MM.1S (cell line): ENCODE measurements around the gene CNIH3.

Experiments
- DNase-seq: peaks from one replicate; pipeline ENCODE4 v3.0.0-alpha.2; 2015
- H2AFZ ChIP-seq: fragments of 300-600 bp; sonication (generic); 2 replicates; pipeline ENCODE4 v1.6.0; 2016; ENCODE audit warnings: antibody characterized with exemption, low read length
- H3F3A ChIP-seq: fragments of 300-600 bp; sonication (generic); 2 replicates; pipeline ENCODE4 v1.6.1; 2016; ENCODE audit warnings: mild to moderate bottlenecking, antibody characterized with exemption, low read length, moderate library complexity, mixed read lengths; ENCODE audit not compliant: insufficient read depth
- H3K27ac ChIP-seq: fragments of 300-600 bp; sonication (generic); 2 replicates; pipeline ENCODE4 v1.5.1; 2016; ENCODE audit warnings: mild to moderate bottlenecking, low read length
- H3K27me3 ChIP-seq: fragments of 300-600 bp; sonication (generic); replicated peaks from 2 replicates; pipeline ENCODE4 v1.6.0; 2016; ENCODE audit warnings: low read length; ENCODE audit not compliant: insufficient read depth
- H3K36me3 ChIP-seq: fragments of 300-600 bp; sonication (generic); replicated peaks from 2 replicates; pipeline ENCODE4 v1.6.1; 2016; ENCODE audit warnings: mild to moderate bottlenecking, low read length, mixed read lengths; ENCODE audit not compliant: insufficient read depth
- H3K4me1 ChIP-seq: fragments of 300-600 bp; sonication (generic); 2 replicates; pipeline ENCODE4 v1.6.1; 2016; ENCODE audit warnings: low read length, mixed read lengths
- H3K4me2 ChIP-seq: fragments of 300-600 bp; sonication (generic); 2 replicates; pipeline ENCODE4 v1.6.0; 2016; ENCODE audit warnings: low read depth, low read length
- H3K4me3 ChIP-seq: fragments of 300-600 bp; sonication (generic); 2 replicates; pipeline ENCODE4 v1.5.1; 2016; ENCODE audit warnings: low read length, mixed read lengths
- H3K79me2 ChIP-seq: fragments of 300-600 bp; sonication (generic); 2 replicates; pipeline ENCODE4 v1.6.1; 2016; ENCODE audit warnings: mixed run types, low read length, mixed read lengths
- H3K9ac ChIP-seq: fragments of 300-600 bp; sonication (generic); 2 replicates; pipeline ENCODE4 v1.6.1; 2016; ENCODE audit warnings: low read length, mixed read lengths
- H3K9me2 ChIP-seq: fragments of 300-600 bp; sonication (generic); replicated peaks from 2 replicates; pipeline ENCODE4 v1.6.1; 2016; ENCODE audit warnings: mild to moderate bottlenecking, low read length, mixed read lengths; ENCODE audit not compliant: insufficient read depth
- H3K9me3 ChIP-seq: fragments of 300-600 bp; sonication (generic); replicated peaks from 2 replicates; pipeline ENCODE4 v1.6.1; 2016; ENCODE audit warnings: mild to moderate bottlenecking, low read length, mixed read lengths; ENCODE audit not compliant: insufficient read depth
- H4K20me1 ChIP-seq: fragments of 300-600 bp; sonication (generic); 2 replicates; pipeline ENCODE4 v1.6.1; 2016; ENCODE audit warnings: mild to moderate bottlenecking, low read length, moderate library complexity, mixed read lengths; ENCODE audit not compliant: insufficient read depth
- EZH2 ChIP-seq: fragments of 300-600 bp; sonication (generic); optimal IDR thresholded peaks from 2 replicates; pipeline ENCODE3; 2017; ENCODE audit warnings: low read depth, mild to moderate bottlenecking, antibody characterized with exemption, low read length, mixed read lengths
- EZH2phosphoT487 ChIP-seq: fragments of 300-600 bp; sonication (generic); IDR thresholded peaks from 2 replicates; pipeline ENCODE4 v1.6.1; 2018; ENCODE audit warnings: antibody characterized with exemption, low read length
- TF ChIP-seq, protein P1 (sequence below): fragments of 300-600 bp; sonication (generic); IDR thresholded peaks from 2 replicates; pipeline ENCODE4 v1.5.1; 2016; ENCODE audit warnings: antibody characterized with exemption, low read length, mixed read lengths

CNIH3 gene

GRCh38 chr1:224622831-224623230 lies 6.7 kb downstream of the CNIH3 start:
- Histone ChIP-seq H3K4me1 (peaks cover 32% of the 10 kb centered on the region), H4K20me1 (no peaks in the 10 kb centered on the region), H3K4me3 (no peak overlapping the region), H3K9ac (peak overlapping the region; percentile 69; the same call in 1 of the 2 replicates), H3K27ac (peak overlapping the region; percentile 91; the same call in 1 of the 2 replicates), H3K79me2 (no peaks in the 10 kb centered on the region), H3K36me3 (no peaks in the 10 kb centered on the region), H3K27me3 (no peaks in the 10 kb centered on the region), H3K4me2 (no peak overlapping the region), H3K9me2 (no peaks in the 10 kb centered on the region), H2AFZ (no peak overlapping the region), H3K9me3 (no peaks in the 10 kb centered on the region), H3F3A (peaks cover 10% of the 10 kb centered on the region; the same call in 1 of the 2 replicates)
- no peak for TF ChIP-seq EZH2
- TF ChIP-seq, protein P1, sequence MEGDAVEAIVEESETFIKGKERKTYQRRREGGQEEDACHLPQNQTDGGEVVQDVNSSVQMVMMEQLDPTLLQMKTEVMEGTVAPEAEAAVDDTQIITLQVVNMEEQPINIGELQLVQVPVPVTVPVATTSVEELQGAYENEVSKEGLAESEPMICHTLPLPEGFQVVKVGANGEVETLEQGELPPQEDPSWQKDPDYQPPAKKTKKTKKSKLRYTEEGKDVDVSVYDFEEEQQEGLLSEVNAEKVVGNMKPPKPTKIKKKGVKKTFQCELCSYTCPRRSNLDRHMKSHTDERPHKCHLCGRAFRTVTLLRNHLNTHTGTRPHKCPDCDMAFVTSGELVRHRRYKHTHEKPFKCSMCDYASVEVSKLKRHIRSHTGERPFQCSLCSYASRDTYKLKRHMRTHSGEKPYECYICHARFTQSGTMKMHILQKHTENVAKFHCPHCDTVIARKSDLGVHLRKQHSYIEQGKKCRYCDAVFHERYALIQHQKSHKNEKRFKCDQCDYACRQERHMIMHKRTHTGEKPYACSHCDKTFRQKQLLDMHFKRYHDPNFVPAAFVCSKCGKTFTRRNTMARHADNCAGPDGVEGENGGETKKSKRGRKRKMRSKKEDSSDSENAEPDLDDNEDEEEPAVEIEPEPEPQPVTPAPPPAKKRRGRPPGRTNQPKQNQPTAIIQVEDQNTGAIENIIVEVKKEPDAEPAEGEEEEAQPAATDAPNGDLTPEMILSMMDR, result no peak
- no peak for TF ChIP-seq EZH2phosphoT487
- no peak for DNase-seq

- peak overlapping the region; percentile 55 for H3K4me2 ChIP-seq
- H3K27ac ChIP-seq, result peak overlapping the region; percentile 91
- H2AFZ ChIP-seq, result peak overlapping the region; percentile 20; the same call in 1 of the 2 replicates
- no peaks in the 10 kb centered on the region for H3K79me2 ChIP-seq
- H3K4me3 ChIP-seq, result no peak overlapping the region
- H3F3A ChIP-seq, result peaks cover 10% of the 10 kb centered on the region; the same call in 1 of the 2 replicates
- H3K27me3 ChIP-seq, result no peaks in the 10 kb centered on the region
- peak overlapping the region; percentile 69 for H3K9ac ChIP-seq
- H3K9me3 ChIP-seq, result no peaks in the 10 kb centered on the region
- DNase-seq, result no peak
- TF ChIP-seq, protein P1, result no peak
- TF ChIP-seq EZH2phosphoT487 (no peak), EZH2 (no peak)
- no peaks in the 10 kb centered on the region for H3K9me2 ChIP-seq
- no peaks in the 10 kb centered on the region for H4K20me1 ChIP-seq
- H3K36me3 ChIP-seq, result no peaks in the 10 kb centered on the region
- H3K4me1 ChIP-seq, result peaks cover 35% of the 10 kb centered on the region
Observed at GRCh38 chr1:224623310-224623714, 7.2 kb downstream of the CNIH3 start.

- Histone ChIP-seq H3K36me3 (no peaks in the 10 kb centered on the region), H2AFZ (peak overlapping the region; percentile 29), H3K27me3 (no peaks in the 10 kb centered on the region), H3K9me2 (no peaks in the 10 kb centered on the region), H3K4me3 (peak overlapping the region; percentile 17; the same call in 1 of the 2 replicates), H3K4me2 (peak overlapping the region; percentile 55), H3F3A (peaks cover 10% of the 10 kb centered on the region; the same call in 1 of the 2 replicates), H3K9ac (peak overlapping the region; percentile 70), H4K20me1 (no peaks in the 10 kb centered on the region), H3K27ac (peak overlapping the region; percentile 91), H3K4me1 (peaks cover 39% of the 10 kb centered on the region), H3K9me3 (no peaks in the 10 kb centered on the region), H3K79me2 (no peaks in the 10 kb centered on the region)
- TF ChIP-seq EZH2, result no peak
- no peak for TF ChIP-seq EZH2phosphoT487
- TF ChIP-seq, protein P1, result no peak
- peak; percentile 99 for DNase-seq
Observed at GRCh38 chr1:224623743-224624333, 7.7 kb downstream of the CNIH3 start.
